ENCODE data around the gene ASAP2. TPM values are rescaled to one million over a fixed set of nuclear protein-coding genes. Genes with fewer than 3 reads are reported as not detected.
"Not testable (repeated sequence)": the region's sequence is repeated elsewhere in the genome, so short reads cannot be mapped to it uniquely, and the experiment has no call there.

Gene ASAP2
- total RNA-seq, 1 donor from 2014 or later: 49.9 TPM

- no peak for DNase-seq (ENCODE audit: low read depth, low spot score)
These were observed 4.9 kb downstream of the ASAP2 start for GRCh38 chr2:9211496-9211895.

- DNase-seq (ENCODE audit: low read depth, low spot score): no peak
These were observed 5.5 kb downstream of the ASAP2 start for GRCh38 chr2:9212010-9212635.

- no peak for DNase-seq (ENCODE audit: low read depth, low spot score)
These were observed 6.2 kb downstream of the ASAP2 start for GRCh38 chr2:9212661-9213411.

GRCh38 chr2:9213477-9214051 lies 7.0 kb downstream of the ASAP2 start:
- DNase-seq (ENCODE audit: low read depth, low spot score): no peak

GRCh38 chr2:9214873-9215272 lies 8.3 kb downstream of the ASAP2 start:
- DNase-seq (ENCODE audit: low read depth, low spot score): no peak

GRCh38 chr2:9215680-9216079 lies 9.1 kb downstream of the ASAP2 start:
- DNase-seq (ENCODE audit: low read depth, low spot score): no peak

GRCh38 chr2:9216143-9216542 lies 9.5 kb downstream of the ASAP2 start:
- DNase-seq (ENCODE audit: low read depth, low spot score): not testable (repeated sequence)

GRCh38 chr2:9217838-9218770 lies 11.5 kb downstream of the ASAP2 start:
- DNase-seq (ENCODE audit: low read depth, low spot score): no peak

GRCh38 chr2:9219027-9219445 lies 12.4 kb downstream of the ASAP2 start:
- no peak for DNase-seq (ENCODE audit: low read depth, low spot score)

GRCh38 chr2:9220201-9220600 lies 13.6 kb downstream of the ASAP2 start:
- no peak for DNase-seq (ENCODE audit: low read depth, low spot score)

- DNase-seq (ENCODE audit: low read depth, low spot score): no peak
These were observed 14.6 kb downstream of the ASAP2 start for GRCh38 chr2:9221223-9221622.

- no peak for DNase-seq (ENCODE audit: low read depth, low spot score)
These were observed 15.8 kb downstream of the ASAP2 start for GRCh38 chr2:9222239-9222892.

- DNase-seq (ENCODE audit: low read depth, low spot score): no peak
These were observed 16.3 kb downstream of the ASAP2 start for GRCh38 chr2:9222893-9223287.

- no peak for DNase-seq (ENCODE audit: low read depth, low spot score)
These were observed 19.2 kb downstream of the ASAP2 start for GRCh38 chr2:9225806-9226205.

- DNase-seq (ENCODE audit: low read depth, low spot score): no peak
These were observed 20.1 kb downstream of the ASAP2 start for GRCh38 chr2:9226458-9227380.

- DNase-seq (ENCODE audit: low read depth, low spot score): no peak
These were observed 21.6 kb downstream of the ASAP2 start for GRCh38 chr2:9228088-9228751.

- no peak for DNase-seq (ENCODE audit: low read depth, low spot score)
These were observed 22.3 kb downstream of the ASAP2 start for GRCh38 chr2:9228781-9229469.

GRCh38 chr2:9229470-9229820 lies 22.8 kb downstream of the ASAP2 start:
- no peak for DNase-seq (ENCODE audit: low read depth, low spot score)
